Neural progenitor cell (in vitro differentiated cells): Measurements from ENCODE around the gene ASB9. TPM values are rescaled to one million over a fixed set of nuclear protein-coding genes. Genes with fewer than 3 reads are reported as not detected.

Experiments used
- DNase-seq: peaks from one replicate; pipeline ENCODE4 v3.0.0-alpha.2; 2016; ENCODE audit warnings: low spot score
- H2AFZ ChIP-seq: fragments of 200-600 bp; sonication (generic); replicated peaks from 2 replicates; pipeline ENCODE4 v1.6.1; 2016; ENCODE audit warnings: antibody characterized with exemption
- H3F3A ChIP-seq: fragments of 200-600 bp; sonication (generic); 2 replicates; pipeline ENCODE4 v1.6.1; 2016; ENCODE audit warnings: antibody characterized with exemption, low read depth
- H3K27ac ChIP-seq: fragments of 200-600 bp; sonication (generic); 2 replicates; pipeline ENCODE4 v1.5.1; 2016; ENCODE audit warnings: mild to moderate bottlenecking
- H3K27me3 ChIP-seq: fragments of 200-600 bp; sonication (generic); 2 replicates; pipeline ENCODE4 v1.6.1; 2016; ENCODE audit warnings: mild to moderate bottlenecking, moderate library complexity
- H3K36me3 ChIP-seq: fragments of 200-600 bp; sonication (generic); 2 replicates; pipeline ENCODE4 v1.5.1; 2016
- H3K4me1 ChIP-seq: fragments of 200-600 bp; sonication (generic); 2 replicates; pipeline ENCODE4 v1.6.1; 2016; ENCODE audit warnings: mixed run types
- H3K4me2 ChIP-seq: fragments of 200-600 bp; sonication (generic); 2 replicates; pipeline ENCODE4 v1.6.1; 2016
- H3K4me3 ChIP-seq: fragments of 200-600 bp; sonication (generic); 2 replicates; pipeline ENCODE4 v1.5.1; 2016
- H3K79me2 ChIP-seq: fragments of 200-600 bp; sonication (generic); 2 replicates; pipeline ENCODE4 v1.6.1; 2016; ENCODE audit warnings: low read depth
- H3K9ac ChIP-seq: fragments of 200-600 bp; sonication (generic); 2 replicates; pipeline ENCODE4 v1.6.1; 2016
- H3K9me3 ChIP-seq: fragments of 200-600 bp; sonication (generic); 2 replicates; pipeline ENCODE4 v1.5.1; 2016; ENCODE audit warnings: low read depth
- H4K20me1 ChIP-seq: fragments of 200-600 bp; sonication (generic); 2 replicates; pipeline ENCODE4 v1.6.1; 2016; ENCODE audit warnings: low read depth
- H3K27ac Mint-ChIP-seq: 3 replicates; pipeline ENCODE4 v1.8.0; 2021; ENCODE audit warnings: mixed read lengths
- H3K27me3 Mint-ChIP-seq: 2 replicates; pipeline ENCODE4 v1.8.0; 2022; ENCODE audit warnings: low read depth, mild to moderate bottlenecking, inconsistent platforms, moderate library complexity, mixed read lengths; ENCODE audit not compliant: insufficient read depth
- H3K36me3 Mint-ChIP-seq: 3 replicates; pipeline ENCODE4 v1.8.0; 2021; ENCODE audit warnings: mixed read lengths
- H3K4me1 Mint-ChIP-seq: 3 replicates; pipeline ENCODE4 v1.8.0; 2021; ENCODE audit warnings: mixed read lengths
- H3K4me3 Mint-ChIP-seq: 3 replicates; pipeline ENCODE4 v1.8.0; 2021; ENCODE audit warnings: mild to moderate bottlenecking, moderate library complexity, mixed read lengths
- H3K9me3 Mint-ChIP-seq: 3 replicates; pipeline ENCODE4 v1.8.0; 2020; ENCODE audit warnings: mixed read lengths
- CTCF ChIP-seq: fragments of 200-600 bp; sonication (generic); IDR thresholded peaks from 2 replicates; pipeline ENCODE4 v1.5.1; 2017; ENCODE audit warnings: antibody characterized with exemption, mild to moderate bottlenecking
- EZH2 ChIP-seq: fragments of 200-600 bp; sonication (generic); IDR thresholded peaks from 2 replicates; pipeline ENCODE4 v1.6.1; 2017; ENCODE audit warnings: antibody characterized with exemption, mild to moderate bottlenecking, moderate library complexity
- EZH2phosphoT487 ChIP-seq: fragments of 200-600 bp; sonication (generic); IDR thresholded peaks from 2 replicates; pipeline ENCODE4 v1.6.1; 2017; ENCODE audit warnings: antibody characterized with exemption
- total RNA-seq: library from RNA; depleted of rRNA; stranded (reverse); fragments of >200 nt; gene quantifications from 2 replicates; pipeline ENCODE4 v1.2.3, GENCODE V29; 2015; ENCODE audit warnings: low replicate concordance

The ASB9 gene
- total RNA-seq, 1 donor from 2014 or later = 1.1 TPM

GRCh38 chrX:15242899-15243555, 26.9 kb downstream of the ASB9 start:
- Histone ChIP-seq H3K36me3 (no peaks in the 10 kb centered on the region), H3K4me1 (no peaks in the 10 kb centered on the region), H3K9ac (no peak overlapping the region), H3K27ac (no peak overlapping the region), H3F3A (no peaks in the 10 kb centered on the region), H2AFZ (no peak overlapping the region), H3K27me3 (no peaks in the 10 kb centered on the region), H3K9me3 (no peaks in the 10 kb centered on the region), H3K4me2 (no peak overlapping the region), H4K20me1 (no peaks in the 10 kb centered on the region), H3K79me2 (no peaks in the 10 kb centered on the region), H3K4me3 (no peak overlapping the region)
- no peaks in the 10 kb centered on the region for H3K36me3 Mint-ChIP-seq
- no peaks in the 10 kb centered on the region for H3K4me1 Mint-ChIP-seq
- DNase-seq = peak; percentile 5
- no peak overlapping the region for H3K27ac Mint-ChIP-seq
- peaks cover 4% of the 10 kb centered on the region for H3K27me3 Mint-ChIP-seq
- H3K9me3 Mint-ChIP-seq = no peaks in the 10 kb centered on the region
- no peak overlapping the region for H3K4me3 Mint-ChIP-seq
- peak; percentile 60 for TF ChIP-seq CTCF
- no peak for TF ChIP-seq EZH2phosphoT487

DNA sequence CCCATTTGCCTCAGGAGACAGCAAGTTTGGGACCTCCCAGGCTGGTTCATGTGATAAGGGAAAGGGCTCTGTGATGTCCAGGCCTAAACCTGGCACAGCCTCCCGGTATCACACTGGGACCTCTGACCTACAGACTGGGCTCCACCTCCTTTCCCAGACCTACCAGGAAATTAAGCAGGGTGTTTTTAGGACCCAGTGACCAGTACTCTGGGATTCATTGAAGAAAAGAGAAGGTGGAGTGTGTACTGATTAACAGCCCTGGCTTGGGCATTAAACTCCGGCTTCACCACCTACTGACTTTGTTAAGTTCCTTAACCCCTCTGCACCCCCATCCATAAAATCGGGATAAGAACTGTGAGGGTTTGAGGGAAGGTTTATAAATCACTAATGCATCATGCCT, 28.6 kb downstream of the ASB9 start:
- H3K9ac ChIP-seq = no peak overlapping the region
- no peaks in the 10 kb centered on the region for H3K36me3 ChIP-seq
- no peaks in the 10 kb centered on the region for H3K79me2 ChIP-seq
- Mint-ChIP-seq H3K9me3 (no peaks in the 10 kb centered on the region), H3K4me1 (no peaks in the 10 kb centered on the region), H3K4me3 (no peak overlapping the region), H3K27ac (no peak overlapping the region), H3K36me3 (no peaks in the 10 kb centered on the region), H3K27me3 (peaks cover 4% of the 10 kb centered on the region)
- H2AFZ ChIP-seq = peak overlapping the region; percentile 36
- no peaks in the 10 kb centered on the region for H4K20me1 ChIP-seq
- TF ChIP-seq EZH2phosphoT487 (no peak), EZH2 (no peak), CTCF (no peak)
- H3F3A ChIP-seq = no peaks in the 10 kb centered on the region
- no peak for DNase-seq
- no peaks in the 10 kb centered on the region for H3K4me1 ChIP-seq
- no peaks in the 10 kb centered on the region for H3K9me3 ChIP-seq
- H3K4me2 ChIP-seq = no peak overlapping the region
- no peak overlapping the region for H3K27ac ChIP-seq
- H3K4me3 ChIP-seq = no peak overlapping the region
- H3K27me3 ChIP-seq = no peaks in the 10 kb centered on the region

DNA sequence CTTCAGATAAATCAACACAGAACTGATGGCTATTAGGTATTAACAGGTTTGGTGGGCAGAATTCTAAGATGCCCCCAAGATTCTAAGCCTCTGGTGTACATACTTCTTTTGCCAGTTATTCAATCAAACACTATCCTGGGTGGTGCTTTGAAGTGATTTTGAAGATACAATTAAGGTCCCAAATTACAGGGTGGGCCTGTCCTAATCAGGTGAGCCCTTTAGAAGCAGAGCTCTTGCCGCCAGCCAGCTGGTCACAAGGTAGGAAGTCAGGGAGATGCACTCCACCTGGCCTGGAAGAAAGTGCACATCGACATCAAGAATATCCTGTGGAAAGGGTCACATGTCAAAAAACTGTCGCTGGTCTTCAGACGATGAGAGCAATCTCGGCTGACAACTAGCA, 29.5 kb downstream of the ASB9 start:
- no peaks in the 10 kb centered on the region for H3K27me3 ChIP-seq
- no peaks in the 10 kb centered on the region for H3K9me3 ChIP-seq
- no peak overlapping the region for H3K4me2 ChIP-seq
- no peak for DNase-seq
- H3K4me3 ChIP-seq = no peak overlapping the region
- no peaks in the 10 kb centered on the region for H3K4me1 Mint-ChIP-seq
- H3K36me3 ChIP-seq = no peaks in the 10 kb centered on the region
- no peak for TF ChIP-seq EZH2phosphoT487
- no peak for TF ChIP-seq CTCF
- TF ChIP-seq EZH2 = no peak
- H3K4me1 ChIP-seq = no peaks in the 10 kb centered on the region
- no peaks in the 10 kb centered on the region for H3K79me2 ChIP-seq
- H3K9me3 Mint-ChIP-seq = no peaks in the 10 kb centered on the region
- H3K4me3 Mint-ChIP-seq = no peak overlapping the region
- peaks cover 4% of the 10 kb centered on the region for H3K27me3 Mint-ChIP-seq
- H3F3A ChIP-seq = no peaks in the 10 kb centered on the region
- no peak overlapping the region for H3K27ac Mint-ChIP-seq
- H3K27ac ChIP-seq = no peak overlapping the region
- H4K20me1 ChIP-seq = no peaks in the 10 kb centered on the region
- no peak overlapping the region for H2AFZ ChIP-seq
- no peaks in the 10 kb centered on the region for H3K36me3 Mint-ChIP-seq
- H3K9ac ChIP-seq = no peak overlapping the region
